Measurements from ENCODE around the gene TNFAIP8L1.

TNFAIP8L1 gene

GRCh38 chr19:4650159-4650558 is 10.8 kb downstream of the TNFAIP8L1 start:
- TF ChIP-seq CTCF (IDR thresholded peaks at IDR 0.05; ENCODE audit: low read length) (no peak), EZH2 (IDR thresholded peaks at IDR 0.05; ENCODE audit: borderline replicate concordance, low read length) (no peak)
- Histone ChIP-seq H3K9me3 (ENCODE audit: low read length) (no peaks in the 10 kb centered on the region), H3K4me2 (ENCODE audit: low read length) (no peak overlapping the region), H4K20me1 (ENCODE audit: insufficient read depth, low read length) (no peaks in the 10 kb centered on the region), H2AFZ (ENCODE audit: low read length) (no peak overlapping the region), H3K79me2 (ENCODE audit: insufficient read depth, low read length) (no peaks in the 10 kb centered on the region), H3K9ac (ENCODE audit: low read length) (no peak overlapping the region), H3K36me3 (ENCODE audit: insufficient read depth, low read length) (peaks cover 11% of the 10 kb centered on the region; the same call in 1 of the 2 replicates), H3K9me2 (ENCODE audit: low read depth, low read length) (no peaks in the 10 kb centered on the region), H3K4me1 (ENCODE audit: insufficient read depth, low read length, severe bottlenecking) (peaks cover 27% of the 10 kb centered on the region), H3K27ac (ENCODE audit: low read depth, low read length, poor library complexity, severe bottlenecking) (no peak overlapping the region), H3K4me3 (ENCODE audit: low read depth, low read length, poor library complexity, severe bottlenecking) (no peak overlapping the region), H3F3A (ENCODE audit: insufficient read depth, low read length) (no peaks in the 10 kb centered on the region), H3K27me3 (ENCODE audit: insufficient read depth, low read length) (no peaks in the 10 kb centered on the region)

DNA sequence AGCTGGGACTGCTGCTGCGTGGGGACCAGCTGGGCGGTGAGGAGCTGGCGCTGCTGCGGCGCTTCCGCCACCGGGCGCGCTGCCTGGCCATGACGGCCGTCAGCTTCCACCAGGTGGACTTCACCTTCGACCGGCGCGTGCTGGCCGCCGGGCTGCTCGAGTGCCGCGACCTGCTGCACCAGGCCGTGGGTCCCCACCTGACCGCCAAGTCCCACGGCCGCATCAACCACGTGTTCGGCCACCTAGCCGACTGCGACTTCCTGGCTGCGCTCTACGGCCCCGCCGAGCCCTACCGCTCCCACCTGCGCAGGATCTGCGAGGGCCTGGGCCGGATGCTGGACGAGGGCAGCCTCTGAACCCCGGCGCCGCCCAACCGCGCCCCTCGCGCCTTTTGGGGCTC is 12.8 kb downstream of the TNFAIP8L1 start:
- no peaks in the 10 kb centered on the region for H3F3A ChIP-seq (ENCODE audit: insufficient read depth, low read length)
- no peak overlapping the region for H3K4me3 ChIP-seq (ENCODE audit: low read depth, low read length, poor library complexity, severe bottlenecking)
- no peaks in the 10 kb centered on the region for H3K9me3 ChIP-seq (ENCODE audit: low read length)
- TF ChIP-seq EZH2 (IDR thresholded peaks at IDR 0.05; ENCODE audit: borderline replicate concordance, low read length) (no peak), CTCF (IDR thresholded peaks at IDR 0.05; ENCODE audit: low read length) (no peak)
- no peaks in the 10 kb centered on the region for H3K79me2 ChIP-seq (ENCODE audit: insufficient read depth, low read length)
- no peaks in the 10 kb centered on the region for H3K9me2 ChIP-seq (ENCODE audit: low read depth, low read length)
- peaks cover 27% of the 10 kb centered on the region for H3K4me1 ChIP-seq (ENCODE audit: insufficient read depth, low read length, severe bottlenecking)
- H3K36me3 ChIP-seq (ENCODE audit: insufficient read depth, low read length), result peaks cover 13% of the 10 kb centered on the region; the same call in 1 of the 2 replicates
- no peaks in the 10 kb centered on the region for H4K20me1 ChIP-seq (ENCODE audit: insufficient read depth, low read length)
- H2AFZ ChIP-seq (ENCODE audit: low read length), result no peak overlapping the region
- no peak overlapping the region for H3K4me2 ChIP-seq (ENCODE audit: low read length)
- no peaks in the 10 kb centered on the region for H3K27me3 ChIP-seq (ENCODE audit: insufficient read depth, low read length)
- H3K27ac ChIP-seq (ENCODE audit: low read depth, low read length, poor library complexity, severe bottlenecking), result no peak overlapping the region
- H3K9ac ChIP-seq (ENCODE audit: low read length), result no peak overlapping the region

DNA sequence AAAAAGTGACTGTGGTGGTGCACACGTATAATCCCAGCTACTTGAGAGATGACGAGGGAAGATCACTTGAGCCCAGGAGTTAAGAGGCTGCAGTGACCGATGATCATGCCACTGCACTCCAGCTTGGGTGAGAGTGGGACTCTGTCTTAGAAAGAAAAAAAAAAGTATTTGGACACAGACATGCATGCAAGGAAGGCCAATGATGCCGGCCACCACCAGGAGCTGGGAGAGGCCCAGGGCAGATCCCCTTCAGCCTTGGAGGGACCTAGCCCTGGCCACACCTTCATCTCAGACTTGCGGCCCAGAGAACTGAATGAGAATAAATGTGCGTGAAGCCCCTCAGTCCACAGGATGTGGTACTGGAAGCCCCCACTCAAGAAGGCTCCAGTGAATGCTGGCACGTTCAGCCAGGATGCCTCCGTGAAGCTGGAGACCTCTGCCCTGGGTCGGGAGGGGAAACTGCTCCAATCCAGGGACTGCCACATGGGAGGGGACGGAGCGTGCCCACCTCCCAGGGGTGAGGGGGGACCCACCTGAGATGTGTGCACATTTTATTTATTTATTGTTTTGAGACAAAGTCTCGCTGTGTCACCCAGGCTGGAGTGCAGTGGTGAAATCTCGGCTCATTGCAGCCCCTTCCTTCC is 14.6 kb downstream of the TNFAIP8L1 start:
- H2AFZ ChIP-seq (ENCODE audit: low read length), result no peak overlapping the region
- no peak overlapping the region for H3K4me2 ChIP-seq (ENCODE audit: low read length)
- no peaks in the 10 kb centered on the region for H3K79me2 ChIP-seq (ENCODE audit: insufficient read depth, low read length)
- H3K9me3 ChIP-seq (ENCODE audit: low read length), result no peaks in the 10 kb centered on the region
- H3K36me3 ChIP-seq (ENCODE audit: insufficient read depth, low read length), result peaks cover 13% of the 10 kb centered on the region; the same call in 1 of the 2 replicates
- H3K4me3 ChIP-seq (ENCODE audit: low read depth, low read length, poor library complexity, severe bottlenecking), result no peak overlapping the region
- H3K4me1 ChIP-seq (ENCODE audit: insufficient read depth, low read length, severe bottlenecking), result peaks cover 15% of the 10 kb centered on the region
- H4K20me1 ChIP-seq (ENCODE audit: insufficient read depth, low read length), result no peaks in the 10 kb centered on the region
- no peak for TF ChIP-seq EZH2 (IDR thresholded peaks at IDR 0.05; ENCODE audit: borderline replicate concordance, low read length)
- TF ChIP-seq CTCF (IDR thresholded peaks at IDR 0.05; ENCODE audit: low read length), result no peak
- H3K27ac ChIP-seq (ENCODE audit: low read depth, low read length, poor library complexity, severe bottlenecking), result no peak overlapping the region
- H3F3A ChIP-seq (ENCODE audit: insufficient read depth, low read length), result no peaks in the 10 kb centered on the region
- no peak overlapping the region; the same call in 1 of the 2 replicates for H3K9ac ChIP-seq (ENCODE audit: low read length)
- no peaks in the 10 kb centered on the region for H3K9me2 ChIP-seq (ENCODE audit: low read depth, low read length)
- H3K27me3 ChIP-seq (ENCODE audit: insufficient read depth, low read length), result no peaks in the 10 kb centered on the region

Data from OCI-LY1 (cell line).